ENCODE results near the gene SS18.
A peak's percentile ranks its signal among the peaks of the same experiment; 100 is the strongest.

SS18 gene

DNA sequence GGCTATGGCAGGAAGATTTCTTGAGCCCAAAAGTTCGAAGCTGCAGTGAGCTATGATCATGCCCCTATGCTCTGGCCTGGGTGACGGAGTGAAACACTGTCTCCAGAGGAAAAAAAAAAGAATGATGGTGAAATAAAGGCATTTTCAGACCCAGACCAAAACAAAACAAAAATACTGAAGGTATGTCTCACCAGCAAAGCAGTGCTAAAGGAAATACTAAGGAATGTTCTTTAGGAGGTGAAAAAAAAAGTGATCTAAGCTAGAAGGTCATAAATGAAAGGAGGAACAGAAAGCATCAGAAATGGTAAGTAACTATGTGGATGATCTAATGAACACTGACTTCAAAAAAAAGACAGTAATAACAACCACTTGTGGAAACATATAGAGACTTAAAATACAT, 18.7 kb downstream of the SS18 start:
- no peak for DNase-seq (ENCODE audit: low spot score)

DNA sequence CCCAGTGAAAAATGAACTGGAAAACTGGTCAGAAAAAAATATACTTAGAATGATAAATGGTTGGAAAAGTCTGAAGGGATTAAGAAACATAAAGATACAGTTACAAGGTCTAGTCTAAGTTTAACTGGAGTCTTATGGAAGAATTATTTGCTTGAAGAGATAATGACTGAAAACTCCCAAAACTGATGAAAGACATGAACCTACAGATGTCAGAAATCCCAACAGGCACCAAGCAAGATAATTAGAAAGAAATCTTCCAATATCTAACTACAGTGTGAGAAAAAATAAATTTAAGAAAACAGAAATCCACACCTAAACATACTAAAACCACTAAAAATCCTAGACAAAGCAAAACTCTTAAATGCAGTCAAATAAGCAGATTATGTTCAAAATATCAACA, 19.4 kb downstream of the SS18 start:
- no peak for DNase-seq (ENCODE audit: low spot score)

DNA sequence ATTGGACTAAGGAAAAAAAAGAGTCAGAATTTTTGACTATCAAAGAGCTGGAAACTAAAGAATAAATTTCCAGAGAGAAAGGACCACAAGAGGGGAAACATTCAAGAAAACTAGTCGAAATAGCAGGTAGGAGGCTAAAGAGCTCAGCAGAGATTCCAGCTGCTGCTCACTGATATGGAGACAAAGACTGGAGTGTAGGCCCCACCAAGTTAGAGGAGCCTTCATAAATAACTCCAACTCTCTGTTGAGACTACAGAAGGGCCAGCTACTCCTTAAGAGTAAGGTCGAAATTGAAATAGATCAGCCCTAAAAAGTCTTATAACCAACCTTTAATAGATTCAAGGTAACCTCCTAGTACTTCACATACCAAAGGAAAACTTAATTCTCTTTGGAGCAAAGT, 31.1 kb downstream of the SS18 start:
- DNase-seq (ENCODE audit: low spot score), result no peak

DNA sequence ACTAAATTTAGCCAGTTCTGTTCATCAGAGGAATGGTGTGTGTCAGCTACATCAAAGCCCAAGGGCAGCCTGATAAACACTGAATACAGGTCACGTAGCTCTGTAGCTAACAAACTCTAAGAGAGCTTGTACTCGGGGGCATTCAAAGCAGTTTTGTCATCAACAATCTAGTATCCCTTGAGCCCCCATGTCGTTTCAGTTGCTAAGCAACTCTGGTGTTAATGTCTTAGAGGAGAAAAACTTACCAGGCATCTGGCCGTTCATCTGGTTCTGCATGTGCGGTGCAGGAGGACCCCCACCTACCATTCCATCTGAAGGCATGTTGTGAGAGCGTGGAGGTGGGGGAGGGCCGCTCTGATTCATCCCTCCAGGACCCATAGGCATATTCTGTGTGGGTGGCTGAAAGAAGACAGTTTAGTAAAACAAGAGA, 33.1 kb downstream of the SS18 start:
- peak; percentile 56 for DNase-seq (ENCODE audit: low spot score)

DNA sequence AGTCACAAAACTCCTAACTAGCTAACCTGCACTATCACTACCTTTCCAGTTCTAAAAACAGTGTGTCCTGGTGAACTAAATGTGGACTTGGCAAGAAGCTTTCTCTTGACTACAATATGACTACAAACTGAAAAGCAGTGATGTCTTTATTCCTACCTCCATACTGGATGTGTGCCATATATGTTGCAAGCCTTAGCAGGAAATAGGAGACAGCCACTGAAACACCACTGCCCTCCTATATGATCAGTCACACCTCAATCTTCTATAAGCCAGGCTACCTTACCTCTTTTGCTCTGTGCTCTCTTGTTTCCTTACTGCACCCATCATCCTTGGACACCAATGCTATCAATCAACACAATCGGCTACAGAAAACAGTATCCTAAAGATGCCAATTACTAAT, 34.1 kb downstream of the SS18 start:
- no peak for DNase-seq (ENCODE audit: low spot score)

DNA sequence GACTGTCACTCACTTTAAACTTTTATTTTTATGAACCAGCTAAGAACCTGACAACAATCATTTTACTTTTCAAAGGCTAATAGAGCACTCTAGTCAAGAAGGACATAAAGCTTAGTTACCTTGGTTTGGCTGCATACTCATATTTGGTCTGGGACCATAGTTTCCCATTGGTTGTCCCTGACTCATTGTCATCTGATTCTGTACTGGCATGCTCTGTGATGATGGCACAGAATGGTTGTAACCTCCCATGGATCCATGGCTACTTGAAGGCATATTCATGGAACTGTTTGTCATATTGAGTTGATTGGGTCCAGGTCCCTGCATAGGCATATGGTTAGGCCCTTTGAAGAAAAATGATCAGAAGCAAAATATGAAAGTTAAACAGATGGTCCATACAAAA, 37.9 kb downstream of the SS18 start:
- no peak for DNase-seq (ENCODE audit: low spot score)

DNA sequence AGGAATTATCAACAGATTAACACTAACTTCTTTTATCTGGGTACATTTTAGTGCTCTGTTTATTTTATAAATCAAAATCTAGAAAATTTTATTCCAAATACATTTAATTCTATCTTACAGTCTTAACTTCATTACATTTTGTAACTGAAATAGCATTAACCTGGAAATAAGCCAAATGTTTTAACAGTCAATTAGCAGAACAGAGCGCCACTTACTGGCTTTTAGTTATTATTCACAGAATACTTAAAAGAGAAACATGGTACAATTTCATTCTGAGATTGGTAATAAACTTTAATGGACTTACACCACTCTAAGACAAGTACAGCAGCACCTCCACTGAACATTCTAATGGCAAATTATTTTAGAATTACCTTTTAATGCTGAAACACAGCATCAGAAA, 38.6 kb downstream of the SS18 start:
- no peak for DNase-seq (ENCODE audit: low spot score)

DNA sequence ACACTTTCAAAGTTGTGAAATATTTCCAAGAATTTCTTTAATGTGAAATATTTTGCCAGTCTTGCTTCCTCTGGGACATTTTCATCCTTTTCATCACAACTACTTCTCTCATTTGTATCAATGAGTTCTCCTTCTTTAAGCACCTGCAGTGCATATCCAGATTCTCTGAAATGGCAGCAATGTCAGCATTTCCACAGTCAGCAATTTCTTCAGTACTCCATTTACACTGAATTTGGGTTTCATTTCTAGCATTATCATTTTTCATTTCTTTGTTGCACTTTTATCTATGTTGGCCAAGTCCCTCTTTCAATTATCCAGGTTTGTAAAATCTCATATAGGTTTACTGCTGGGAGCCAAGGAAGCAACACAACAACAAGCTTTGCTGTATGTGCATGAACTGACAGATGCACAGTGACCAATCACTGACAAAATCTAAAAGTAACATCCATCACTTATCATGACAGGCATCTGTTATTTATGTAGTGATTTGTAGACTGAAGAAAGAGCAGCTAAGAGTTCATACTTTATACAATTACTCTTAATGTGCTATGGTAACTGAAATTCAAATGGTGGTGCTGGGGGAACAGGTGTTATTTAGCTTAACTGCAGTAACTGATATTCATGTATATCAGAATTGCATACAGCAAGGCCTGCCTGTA, 43.9 kb downstream of the SS18 start:
- DNase-seq (ENCODE audit: low spot score), result no peak

DNA sequence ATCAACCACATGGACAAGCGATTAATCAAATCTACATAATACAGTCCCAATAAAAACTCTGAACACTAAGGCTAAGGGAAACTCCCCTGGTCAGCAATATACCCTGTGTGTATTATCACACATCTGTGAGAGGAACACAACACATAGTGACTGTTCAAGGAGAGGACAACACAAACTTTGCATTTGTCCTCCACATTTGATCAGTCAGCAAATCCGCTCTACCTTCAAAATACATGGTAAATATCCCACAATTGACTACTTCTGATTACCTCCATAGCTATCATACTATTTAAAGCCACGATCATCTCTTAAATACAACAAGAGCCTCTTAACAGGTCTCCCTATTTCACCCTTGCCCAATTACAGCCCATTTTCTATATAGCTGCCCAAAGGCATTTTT, 45.6 kb downstream of the SS18 start:
- no peak for DNase-seq (ENCODE audit: low spot score)

DNA sequence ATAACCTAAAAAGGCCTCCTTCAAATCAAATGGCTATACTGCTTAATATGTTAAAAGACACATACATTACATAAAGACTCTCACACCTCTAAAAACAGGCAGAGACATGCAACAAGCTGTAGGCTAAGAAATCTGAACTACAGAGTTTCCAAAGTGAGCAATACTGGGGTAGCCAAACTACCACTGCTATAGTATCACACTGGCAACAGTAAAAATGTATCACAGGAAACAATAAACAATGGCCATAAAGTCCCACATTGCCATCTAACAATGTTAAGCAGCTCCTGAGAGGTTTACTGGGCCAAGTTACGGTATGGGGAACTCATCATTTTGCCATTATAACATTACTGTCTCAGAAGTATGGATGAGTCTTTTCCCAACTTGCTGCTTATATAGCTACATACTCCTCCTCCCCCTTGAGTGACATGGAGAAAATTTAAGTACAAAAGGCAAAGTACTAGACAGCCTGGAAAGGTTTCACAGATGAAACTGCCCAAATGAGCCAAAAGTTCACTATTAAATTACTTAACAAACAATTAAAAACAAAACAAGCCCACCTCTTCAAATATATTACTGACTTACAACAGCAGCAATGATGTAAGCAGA, 50.3 kb downstream of the SS18 start:
- no peak for DNase-seq (ENCODE audit: low spot score)

DNA sequence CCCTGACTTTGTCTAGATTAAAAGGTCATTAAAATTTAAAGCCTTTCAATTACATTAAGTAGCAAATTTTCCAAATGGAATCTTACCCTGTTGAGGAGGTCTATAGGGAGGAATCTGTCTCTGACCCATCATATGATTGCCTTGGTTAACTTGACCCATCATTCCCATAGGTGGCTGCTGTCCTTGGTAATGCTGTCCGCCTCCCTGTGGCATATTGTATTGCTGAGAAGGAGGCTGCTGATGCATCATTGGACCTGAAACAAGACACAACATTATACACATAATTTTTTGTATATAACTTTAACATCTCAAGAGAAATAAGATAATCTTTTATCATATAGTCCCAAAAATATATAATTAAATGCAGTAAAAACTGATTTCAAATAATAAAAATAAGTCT, 51.2 kb downstream of the SS18 start:
- no peak for DNase-seq (ENCODE audit: low spot score)

DNA sequence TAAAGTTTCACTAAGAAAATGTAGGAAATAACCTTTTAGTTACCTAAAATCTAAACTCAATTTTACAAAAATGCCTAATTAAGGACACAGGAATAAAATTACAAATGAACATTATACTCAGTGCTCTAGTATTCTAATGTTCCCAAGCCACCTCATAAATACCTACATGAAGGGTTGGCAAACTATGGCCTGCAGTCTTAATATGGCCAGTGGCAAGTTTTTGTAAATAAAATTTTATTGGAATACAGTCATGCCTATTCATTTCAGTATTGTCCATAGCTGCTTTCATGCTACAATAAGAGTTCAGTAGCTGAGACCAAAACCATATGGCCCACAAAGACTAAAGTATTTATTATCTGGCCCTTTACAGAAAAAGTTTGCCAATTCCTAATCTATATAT, 53.8 kb downstream of the SS18 start:
- DNase-seq (ENCODE audit: low spot score), result no peak

DNA sequence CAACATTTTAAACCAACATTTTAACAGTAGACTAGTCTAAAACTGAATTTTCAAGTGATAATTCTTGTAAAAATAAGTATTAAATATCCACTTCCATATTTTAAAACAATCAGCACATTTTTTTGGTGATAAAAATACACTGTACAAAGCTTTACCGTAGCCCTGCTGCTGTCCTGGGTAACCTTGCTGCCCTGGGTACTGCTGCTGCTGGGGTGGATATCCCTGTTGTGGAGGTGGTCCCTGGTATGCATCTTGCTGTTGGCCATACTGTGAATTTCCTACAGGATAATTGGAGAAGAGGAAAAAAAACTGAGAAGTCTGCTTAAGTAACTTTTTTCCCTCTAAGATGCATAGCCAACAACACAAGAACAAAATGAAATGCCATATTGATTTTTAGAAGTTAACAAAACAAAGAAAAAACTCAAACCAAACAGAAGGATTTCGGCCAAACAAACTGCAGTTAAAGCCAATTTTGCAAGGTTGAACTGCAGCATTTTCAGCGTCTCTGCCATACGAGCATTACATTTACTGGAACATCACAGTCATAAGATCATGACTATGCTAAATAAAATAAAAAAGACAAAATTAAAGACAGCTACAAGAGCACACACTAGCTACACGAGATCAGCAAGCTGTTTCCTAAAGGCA, 55.4 kb downstream of the SS18 start:
- DNase-seq (ENCODE audit: low spot score), result no peak

DNA sequence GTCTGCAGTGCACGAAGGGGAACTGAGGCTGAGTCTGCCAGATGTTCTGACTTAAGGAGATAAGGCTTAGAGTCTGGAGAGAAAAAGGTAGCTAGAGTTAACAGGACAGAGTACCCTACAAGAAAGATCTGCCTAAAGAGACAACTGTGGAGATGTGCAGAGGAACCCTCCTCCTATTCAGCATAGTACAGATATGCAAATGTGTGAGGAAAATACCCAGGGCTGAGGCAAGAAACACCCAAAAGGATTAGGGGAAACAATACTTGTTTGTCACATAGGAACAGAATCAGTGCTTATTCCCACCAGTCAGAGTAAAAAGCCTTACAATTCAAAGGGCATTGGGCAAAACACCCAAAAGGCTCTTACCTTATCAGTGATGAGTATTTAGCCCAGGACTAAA, 67.8 kb downstream of the SS18 start:
- DNase-seq (ENCODE audit: low spot score), result no peak

DNA sequence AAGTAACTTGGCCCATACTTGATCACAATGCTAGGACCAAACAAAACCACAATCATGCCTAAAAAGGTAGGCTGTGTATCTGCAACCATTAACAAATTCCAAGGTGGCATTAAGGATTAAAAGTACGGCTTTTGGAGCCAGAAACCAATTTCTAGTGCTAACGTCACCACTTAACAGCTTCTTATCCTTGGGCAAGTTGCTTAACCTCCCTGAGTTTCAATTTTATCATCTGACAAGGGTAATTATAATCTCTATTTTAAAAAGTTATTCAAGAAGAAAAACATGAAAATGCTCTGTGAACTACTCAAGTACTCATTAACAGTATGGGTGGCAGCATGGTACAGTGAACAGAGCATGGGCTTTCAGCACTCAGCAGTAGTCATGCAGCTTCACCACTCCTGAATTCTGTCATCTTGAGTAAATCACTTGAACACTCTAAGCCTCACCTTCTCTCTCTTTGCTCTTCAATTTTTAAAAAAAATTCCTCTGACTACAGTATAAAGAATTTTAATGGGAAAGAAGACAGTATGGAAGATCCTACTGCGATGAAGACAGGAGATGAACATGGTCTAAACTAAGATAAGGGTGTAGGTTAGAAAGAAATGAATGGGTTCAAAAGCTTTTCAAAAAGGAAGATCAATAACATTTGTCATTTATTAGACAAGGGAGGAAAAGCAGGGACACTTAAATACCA, 69.2 kb downstream of the SS18 start:
- no peak for DNase-seq (ENCODE audit: low spot score)

DNA sequence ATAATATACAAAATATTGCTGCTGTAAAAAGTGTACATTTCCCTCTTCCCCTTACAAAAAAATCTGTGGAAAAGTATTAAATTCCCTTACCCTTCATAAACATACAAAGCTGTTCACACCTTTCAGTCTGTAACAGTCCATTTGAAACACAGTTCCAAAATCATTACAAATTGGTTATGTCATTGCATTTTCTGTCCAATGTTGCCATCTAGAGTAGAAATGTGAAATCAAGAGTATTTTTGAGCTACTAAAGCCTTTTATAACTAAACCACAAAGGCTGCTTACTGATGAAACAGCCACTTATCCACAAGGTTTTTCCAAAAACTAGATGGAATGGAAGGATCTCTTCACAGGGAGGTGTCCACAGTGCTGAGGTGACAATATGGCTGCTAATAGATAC, 72.5 kb downstream of the SS18 start:
- DNase-seq (ENCODE audit: low spot score), result peak; percentile 32

DNA sequence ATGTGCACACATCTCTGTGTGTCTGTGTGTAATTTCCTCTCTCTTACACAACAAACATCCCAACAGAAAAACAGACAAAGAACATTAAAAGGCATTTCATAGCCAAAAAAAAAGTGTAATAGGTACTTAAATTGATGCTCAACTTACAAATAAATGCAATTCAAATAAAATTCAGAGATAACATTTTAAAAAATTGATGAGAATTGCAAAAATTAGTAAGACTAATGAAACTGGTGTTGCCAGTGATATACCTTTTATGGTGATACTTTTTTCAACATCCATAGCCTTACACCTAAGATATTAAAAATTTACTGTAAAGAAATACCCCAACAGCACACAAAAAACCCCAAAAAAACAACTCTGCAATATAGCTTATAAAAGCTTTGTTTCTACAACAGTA, 76.0 kb downstream of the SS18 start:
- no peak for DNase-seq (ENCODE audit: low spot score)

DNA sequence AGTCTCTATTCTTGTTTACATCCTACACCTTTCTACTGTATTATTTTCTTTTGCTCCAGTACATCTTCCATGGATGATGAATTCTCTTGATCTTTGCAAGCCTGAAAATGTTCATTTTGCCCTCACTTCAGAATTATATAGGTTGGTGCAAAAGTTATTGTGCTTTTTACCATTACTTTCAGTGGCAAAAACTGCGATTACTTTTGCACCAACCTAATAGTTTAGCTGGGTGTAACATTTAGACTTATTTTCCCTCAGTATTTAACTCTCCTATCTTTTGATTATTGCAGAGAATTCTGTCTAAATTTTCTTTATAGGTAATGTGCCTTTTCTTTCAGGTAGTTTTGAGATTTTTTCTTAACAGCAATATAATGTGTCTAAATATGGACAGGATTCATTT, 81.8 kb downstream of the SS18 start:
- DNase-seq (ENCODE audit: low spot score), result no peak

DNA sequence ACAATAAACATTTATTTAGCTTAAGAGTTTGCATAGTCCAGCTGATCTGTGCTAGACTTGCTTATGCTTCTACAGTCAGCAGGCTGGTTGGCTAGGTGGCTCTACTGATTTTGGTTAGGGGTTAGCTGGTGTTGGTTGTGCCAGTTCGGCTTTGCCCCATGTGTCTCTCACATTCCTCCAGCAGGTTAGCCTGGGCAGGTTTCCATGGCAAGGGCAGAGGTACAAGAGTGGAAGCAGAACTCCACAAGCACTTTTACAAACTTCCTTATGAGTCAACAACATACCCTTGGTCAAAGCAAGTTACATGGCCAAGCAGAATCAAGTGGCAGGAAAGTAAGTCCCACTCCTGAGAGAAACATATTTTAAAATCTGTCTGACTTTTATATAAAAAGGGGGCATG, 82.3 kb downstream of the SS18 start:
- DNase-seq (ENCODE audit: low spot score), result no peak

DNA sequence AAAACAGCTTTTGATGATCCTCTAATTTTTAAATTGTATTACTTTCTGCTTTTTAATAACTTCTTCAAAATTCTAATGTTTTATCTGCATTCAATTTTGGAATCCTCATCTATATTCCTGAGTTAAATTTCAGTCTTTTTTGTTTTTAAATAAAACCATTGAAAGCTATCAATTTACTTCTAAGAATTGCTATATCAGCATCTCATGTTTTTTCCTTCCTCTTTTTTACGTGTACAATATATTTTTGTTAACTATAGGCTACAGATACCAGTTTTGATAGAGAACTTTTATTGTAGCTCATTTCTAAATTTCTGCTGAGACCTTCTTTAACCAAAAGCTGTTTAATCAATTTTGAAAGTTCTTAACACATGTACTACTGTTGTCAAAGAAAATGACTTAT, 84.5 kb downstream of the SS18 start:
- DNase-seq (ENCODE audit: low spot score), result no peak

DNA sequence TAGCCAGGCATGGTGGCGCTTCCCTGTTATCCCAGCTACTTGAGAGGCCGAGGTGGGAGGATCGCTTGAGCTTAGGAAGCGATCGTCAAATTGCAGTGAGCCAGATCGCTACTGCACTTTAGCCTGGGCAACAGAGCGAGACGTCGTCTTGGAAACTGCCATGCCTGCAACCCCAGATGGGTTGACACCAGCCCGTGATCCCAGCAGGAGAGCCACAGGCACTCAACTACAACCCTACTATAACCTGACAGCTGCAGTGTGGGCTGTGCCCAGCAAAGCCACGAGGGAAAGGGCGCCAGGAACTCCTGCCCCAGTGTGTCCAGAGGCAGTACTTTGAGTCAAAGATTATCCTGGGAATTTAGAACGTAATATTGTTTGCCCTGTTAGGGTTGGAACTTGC, 85.6 kb downstream of the SS18 start:
- DNase-seq (ENCODE audit: low spot score), result no peak

DNA sequence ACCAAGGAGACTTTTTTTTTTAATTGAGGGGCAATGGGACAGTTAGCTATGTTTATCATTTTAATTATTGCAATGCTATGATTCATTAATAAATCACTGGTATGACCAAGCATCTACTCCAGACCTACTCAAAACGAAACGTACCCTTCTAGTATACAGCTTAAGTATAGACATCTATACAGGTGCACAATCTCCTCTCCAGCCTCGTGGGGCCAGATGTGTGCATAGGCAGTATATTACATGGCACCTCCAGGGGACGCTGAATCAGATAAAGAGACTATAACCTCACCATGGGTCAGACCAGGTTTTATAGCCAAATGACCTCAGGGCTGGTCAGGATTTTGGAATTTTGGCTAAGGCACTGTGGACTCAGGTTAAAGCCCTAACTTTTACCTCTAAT, 86.6 kb downstream of the SS18 start:
- no peak for DNase-seq (ENCODE audit: low spot score)

DNA sequence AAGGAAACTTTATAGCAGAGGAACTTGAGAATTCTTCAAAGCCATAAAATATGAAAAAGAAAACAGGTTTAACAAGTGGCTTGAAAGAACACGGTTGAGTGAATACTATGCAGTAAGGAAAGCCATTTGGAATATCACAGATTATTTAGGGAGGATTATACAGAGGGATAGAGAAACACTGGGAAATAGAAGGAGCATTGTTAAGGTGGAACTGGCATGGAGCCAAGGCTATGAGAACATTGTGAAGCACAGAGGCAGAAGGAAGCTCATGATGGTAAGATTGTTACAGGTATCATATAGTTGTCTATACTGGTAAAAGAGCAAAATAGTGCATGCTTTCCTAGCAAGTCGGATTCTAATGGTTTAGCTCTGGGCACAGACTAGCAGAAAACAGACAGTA, 87.1 kb downstream of the SS18 start:
- peak; percentile 27 for DNase-seq (ENCODE audit: low spot score)

All from Ammon's horn (tissue), 1 donor.